IPS-15b (cell line): ENCODE measurements around the gene COL12A1.
A peak's percentile ranks its signal among the peaks of the same experiment; 100 is the strongest.

Experiments used
- H3K27me3 ChIP-seq: one replicate; pipeline ENCODE4 v1.6.1; 2013; ENCODE audit warnings: low read length; ENCODE audit not compliant: control insufficient read depth, insufficient read depth
- H3K36me3 ChIP-seq: one replicate; pipeline ENCODE4 v1.6.1; 2013; ENCODE audit warnings: low read length; ENCODE audit not compliant: control insufficient read depth, insufficient read depth
- H3K4me1 ChIP-seq: one replicate; pipeline ENCODE4 v1.6.1; 2013; ENCODE audit warnings: mild to moderate bottlenecking, low read length; ENCODE audit not compliant: control insufficient read depth, insufficient read depth
- H3K4me3 ChIP-seq: one replicate; pipeline ENCODE4 v1.5.1; 2013; ENCODE audit warnings: low read depth, low read length
- H3K9ac ChIP-seq: one replicate; pipeline ENCODE4 v1.6.1; 2013; ENCODE audit warnings: low read depth, mild to moderate bottlenecking, low read length
- H3K9me3 ChIP-seq: one replicate; pipeline ENCODE4 v1.6.1; 2013; ENCODE audit warnings: mild to moderate bottlenecking, low read length; ENCODE audit not compliant: control insufficient read depth, insufficient read depth

COL12A1 gene

GRCh38 chr6:75089921-75090320 is 115.9 kb downstream of the COL12A1 start:
- Histone ChIP-seq H3K9me3 (no peaks in the 10 kb centered on the region), H3K36me3 (no peaks in the 10 kb centered on the region), H3K27me3 (peaks cover 7% of the 10 kb centered on the region), H3K4me1 (no peaks in the 10 kb centered on the region), H3K9ac (no peak overlapping the region), H3K4me3 (no peak overlapping the region)

GRCh38 chr6:75089151-75089897 is 116.5 kb downstream of the COL12A1 start:
- H3K4me1 ChIP-seq: no peaks in the 10 kb centered on the region
- no peak overlapping the region for H3K9ac ChIP-seq

GRCh38 chr6:75085931-75086635 is 119.8 kb downstream of the COL12A1 start:
- no peaks in the 10 kb centered on the region for H3K9me3 ChIP-seq
- H3K36me3 ChIP-seq: no peaks in the 10 kb centered on the region
- no peak overlapping the region for H3K9ac ChIP-seq
- H3K4me1 ChIP-seq: no peaks in the 10 kb centered on the region
- H3K4me3 ChIP-seq: no peak overlapping the region
- peaks cover 27% of the 10 kb centered on the region for H3K27me3 ChIP-seq

More at GRCh38 chr6:75089151-75089897, 116.5 kb downstream of the COL12A1 start:
- no peaks in the 10 kb centered on the region for H3K36me3 ChIP-seq
- no peaks in the 10 kb centered on the region for H3K9me3 ChIP-seq
- no peak overlapping the region for H3K4me3 ChIP-seq
- peaks cover 13% of the 10 kb centered on the region for H3K27me3 ChIP-seq

GRCh38 chr6:75084872-75085381 is 120.9 kb downstream of the COL12A1 start:
- Histone ChIP-seq H3K27me3 (peaks cover 27% of the 10 kb centered on the region), H3K4me1 (no peaks in the 10 kb centered on the region), H3K4me3 (peak overlapping the region; percentile 59), H3K9me3 (no peaks in the 10 kb centered on the region), H3K9ac (no peak overlapping the region), H3K36me3 (no peaks in the 10 kb centered on the region)

- no peaks in the 10 kb centered on the region for H3K4me1 ChIP-seq
- H3K9ac ChIP-seq: no peak overlapping the region
- H3K4me3 ChIP-seq: no peak overlapping the region
- H3K27me3 ChIP-seq: peaks cover 27% of the 10 kb centered on the region
- H3K36me3 ChIP-seq: no peaks in the 10 kb centered on the region
- H3K9me3 ChIP-seq: no peaks in the 10 kb centered on the region
Measured at GRCh38 chr6:75084018-75084417, 121.8 kb downstream of the COL12A1 start.

- Histone ChIP-seq H3K9ac (no peak overlapping the region), H3K4me1 (no peaks in the 10 kb centered on the region), H3K27me3 (peaks cover 27% of the 10 kb centered on the region), H3K36me3 (no peaks in the 10 kb centered on the region), H3K4me3 (no peak overlapping the region), H3K9me3 (no peaks in the 10 kb centered on the region)
Measured at GRCh38 chr6:75081921-75082320, 123.9 kb downstream of the COL12A1 start.

GRCh38 chr6:75081047-75081446 is 124.8 kb downstream of the COL12A1 start:
- no peaks in the 10 kb centered on the region for H3K9me3 ChIP-seq
- H3K27me3 ChIP-seq: peaks cover 27% of the 10 kb centered on the region
- H3K4me3 ChIP-seq: no peak overlapping the region
- H3K4me1 ChIP-seq: no peaks in the 10 kb centered on the region
- H3K36me3 ChIP-seq: no peaks in the 10 kb centered on the region
- H3K9ac ChIP-seq: no peak overlapping the region

DNA sequence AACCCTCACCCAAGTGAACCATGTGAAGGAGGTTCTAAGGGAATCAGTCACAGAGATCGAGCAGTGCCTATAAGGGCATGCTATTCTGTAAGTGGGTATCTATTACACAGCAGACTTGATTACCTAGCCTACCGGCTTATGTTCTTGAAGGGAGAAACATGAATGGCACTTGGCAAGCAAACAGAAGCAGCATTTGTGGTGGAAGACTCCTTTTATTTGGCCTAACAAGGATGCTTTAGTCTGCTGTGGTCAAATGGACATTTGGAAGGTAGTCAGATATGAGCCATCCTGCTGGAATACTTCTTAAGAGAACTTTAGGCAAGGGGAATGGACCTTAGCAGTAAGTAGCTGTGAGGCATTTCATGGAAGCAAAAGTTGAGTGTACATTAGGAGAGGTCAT is 126.3 kb downstream of the COL12A1 start:
- Histone ChIP-seq H3K4me3 (no peak overlapping the region), H3K9ac (no peak overlapping the region), H3K9me3 (no peaks in the 10 kb centered on the region), H3K4me1 (no peaks in the 10 kb centered on the region), H3K36me3 (no peaks in the 10 kb centered on the region), H3K27me3 (peaks cover 16% of the 10 kb centered on the region)

GRCh38 chr6:75077701-75078100 is 128.2 kb downstream of the COL12A1 start:
- Histone ChIP-seq H3K4me1 (no peaks in the 10 kb centered on the region), H3K27me3 (no peaks in the 10 kb centered on the region), H3K9ac (no peak overlapping the region)

DNA sequence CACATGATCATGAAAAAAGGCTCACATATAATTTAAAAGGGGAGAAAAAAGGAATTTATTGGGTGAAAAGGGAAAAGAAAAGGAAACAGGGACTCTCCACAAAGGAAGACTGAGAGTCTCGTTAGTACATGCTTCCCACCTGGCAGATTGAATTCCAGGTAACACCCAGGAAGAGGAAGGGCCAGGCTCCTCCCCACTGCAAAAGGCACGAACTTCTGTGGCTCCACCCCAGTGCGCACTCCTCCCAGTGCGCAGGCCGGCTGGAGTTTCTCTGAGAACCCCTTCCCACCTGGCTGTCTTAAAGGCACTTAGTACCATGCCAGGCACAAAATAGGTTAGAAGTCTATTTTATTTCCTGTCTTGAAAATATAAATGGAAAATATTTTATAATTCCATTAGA is 129.8 kb downstream of the COL12A1 start:
- no peaks in the 10 kb centered on the region for H3K9me3 ChIP-seq
- no peaks in the 10 kb centered on the region for H3K36me3 ChIP-seq
- no peak overlapping the region for H3K4me3 ChIP-seq
- no peaks in the 10 kb centered on the region for H3K4me1 ChIP-seq
- H3K27me3 ChIP-seq: no peaks in the 10 kb centered on the region
- H3K9ac ChIP-seq: no peak overlapping the region

More at GRCh38 chr6:75077701-75078100, 128.2 kb downstream of the COL12A1 start:
- no peaks in the 10 kb centered on the region for H3K36me3 ChIP-seq
- no peaks in the 10 kb centered on the region for H3K9me3 ChIP-seq
- H3K4me3 ChIP-seq: no peak overlapping the region

DNA sequence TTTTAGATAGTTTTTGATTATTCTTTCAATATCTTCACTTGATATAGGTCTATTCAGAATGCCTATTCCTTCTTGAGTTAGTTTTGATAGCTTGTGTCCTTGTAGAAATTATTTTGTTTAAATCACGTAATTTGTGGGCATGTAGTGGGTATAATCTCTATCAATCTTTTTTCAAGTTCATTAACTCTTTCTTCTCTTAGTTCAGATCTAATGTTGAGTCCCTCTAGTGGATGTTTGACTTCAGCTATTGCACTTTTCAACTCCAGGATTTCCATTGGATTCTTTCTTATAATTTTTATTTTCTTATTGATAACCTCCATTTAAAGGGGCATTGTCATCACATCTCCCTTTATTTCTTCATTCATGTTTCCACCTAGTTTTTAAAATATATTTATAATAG is 135.6 kb downstream of the COL12A1 start:
- H3K36me3 ChIP-seq: no peaks in the 10 kb centered on the region
- H3K9me3 ChIP-seq: no peaks in the 10 kb centered on the region
- no peak overlapping the region for H3K9ac ChIP-seq
- H3K4me1 ChIP-seq: peaks cover 3% of the 10 kb centered on the region
- no peaks in the 10 kb centered on the region for H3K27me3 ChIP-seq
- no peak overlapping the region for H3K4me3 ChIP-seq

DNA sequence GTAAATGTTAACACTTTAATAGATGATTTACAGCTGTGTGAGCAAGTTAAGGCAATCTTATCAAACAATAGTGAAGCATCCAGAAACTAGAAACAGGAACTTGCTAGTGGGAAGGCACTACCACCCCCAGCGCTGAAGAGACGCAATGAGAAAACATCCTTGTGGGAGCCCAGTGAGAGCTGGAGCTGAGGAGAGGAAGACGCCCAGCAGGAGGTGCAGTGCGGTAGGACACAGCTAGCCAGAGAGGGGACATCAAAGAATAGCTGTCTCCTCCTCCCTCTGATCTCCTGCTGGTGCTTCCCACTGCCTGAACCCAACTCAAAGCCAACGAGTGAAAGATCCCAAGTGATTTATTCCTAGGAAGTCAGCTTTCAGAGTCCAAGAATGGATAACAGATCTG is 140.3 kb downstream of the COL12A1 start:
- no peak overlapping the region for H3K4me3 ChIP-seq
- peaks cover 4% of the 10 kb centered on the region for H3K4me1 ChIP-seq
- no peaks in the 10 kb centered on the region for H3K27me3 ChIP-seq
- no peaks in the 10 kb centered on the region for H3K36me3 ChIP-seq
- H3K9me3 ChIP-seq: no peaks in the 10 kb centered on the region
- no peak overlapping the region for H3K9ac ChIP-seq
